ENCODE data around the gene FAM136A.
A peak's percentile ranks its signal among the peaks of the same experiment; 100 is the strongest.

The FAM136A gene

GRCh38 chr2:70301344-70302194 lies at the start of gene FAM136A:
FAM136A (minus strand) TSS chr2:70302067; CDS start chr2:70302011, 56 bp downstream.
- DNase-seq (ENCODE audit: low read depth): no peak
- TF ChIP-seq CTCF (IDR thresholded peaks at IDR 0.05; ENCODE audit: control insufficient read depth, insufficient read depth, low read depth, low read length, missing control alignments): peak; percentile 83
- H3K4me3 ChIP-seq (ENCODE audit: control insufficient read depth, low read depth, low read length): peak within 1 kb of the TSS; percentile 80

- DNase-seq (ENCODE audit: low read depth): no peak
- H3K4me3 ChIP-seq (ENCODE audit: control insufficient read depth, low read depth, low read length): no peak overlapping the region
- no peak for TF ChIP-seq CTCF (IDR thresholded peaks at IDR 0.05; ENCODE audit: control insufficient read depth, insufficient read depth, low read depth, low read length, missing control alignments)
Measured at GRCh38 chr2:70349921-70350685, 48.2 kb upstream of the FAM136A start.

- TF ChIP-seq CTCF (IDR thresholded peaks at IDR 0.05; ENCODE audit: control insufficient read depth, insufficient read depth, low read depth, low read length, missing control alignments): no peak
- no peak for DNase-seq (ENCODE audit: low read depth)
Measured at GRCh38 chr2:70347831-70348230, 46.0 kb upstream of the FAM136A start.

GRCh38 chr2:70344195-70344594 lies 42.3 kb upstream of the FAM136A start:
- no peak overlapping the region for H3K4me3 ChIP-seq (ENCODE audit: control insufficient read depth, low read depth, low read length)
- no peak for DNase-seq (ENCODE audit: low read depth)

More at GRCh38 chr2:70347831-70348230, 46.0 kb upstream of the FAM136A start:
- no peak overlapping the region for H3K4me3 ChIP-seq (ENCODE audit: control insufficient read depth, low read depth, low read length)

GRCh38 chr2:70341477-70341765 lies 39.6 kb upstream of the FAM136A start:
- no peak overlapping the region for H3K4me3 ChIP-seq (ENCODE audit: control insufficient read depth, low read depth, low read length)
- DNase-seq (ENCODE audit: low read depth): no peak
- TF ChIP-seq CTCF (IDR thresholded peaks at IDR 0.05; ENCODE audit: control insufficient read depth, insufficient read depth, low read depth, low read length, missing control alignments): no peak

More at GRCh38 chr2:70344195-70344594, 42.3 kb upstream of the FAM136A start:
- TF ChIP-seq CTCF (IDR thresholded peaks at IDR 0.05; ENCODE audit: control insufficient read depth, insufficient read depth, low read depth, low read length, missing control alignments): no peak

- no peak for DNase-seq (ENCODE audit: low read depth)
- TF ChIP-seq CTCF (IDR thresholded peaks at IDR 0.05; ENCODE audit: control insufficient read depth, insufficient read depth, low read depth, low read length, missing control alignments): peak; percentile 81
- no peak overlapping the region for H3K4me3 ChIP-seq (ENCODE audit: control insufficient read depth, low read depth, low read length)
Measured at GRCh38 chr2:70340761-70341476, 39.1 kb upstream of the FAM136A start.

Data from AG09309 (cell line).